ENCODE measurements around the gene FAM131C.
A peak's percentile ranks its signal among the peaks of the same experiment; 100 is the strongest.

The FAM131C gene

DNA sequence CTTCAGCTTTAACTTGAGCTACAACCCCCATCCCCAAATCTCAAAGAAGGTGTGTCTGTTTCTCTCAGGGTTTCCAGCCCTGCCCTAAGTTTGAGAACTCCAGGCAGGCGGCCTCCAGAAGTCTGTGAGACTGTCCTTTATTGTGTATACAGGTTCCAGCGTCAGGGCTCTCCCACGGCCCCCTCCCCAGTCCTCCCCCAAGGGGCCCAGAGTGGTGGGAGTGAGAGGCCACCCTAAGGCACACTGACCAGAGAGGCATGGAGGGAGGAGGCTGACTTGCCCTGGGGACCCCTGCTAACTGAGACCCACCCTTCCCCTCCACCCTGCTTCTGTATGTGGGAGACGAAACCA, 59.6 kb downstream of the FAM131C start:
- TF ChIP-seq CTCF (IDR thresholded peaks at IDR 0.05; ENCODE audit: low read depth, low read length): no peak
- no peak for DNase-seq (ENCODE audit: low read depth, low spot score)
- H3K4me3 ChIP-seq (ENCODE audit: low read depth, low read length): no peak overlapping the region
- in situ Hi-C loops (cut with HindIII; ENCODE audit: low sequenced_read_pairs): no loop called here

- DNase-seq (ENCODE audit: low read depth, low spot score): peak; percentile 74
- H3K4me3 ChIP-seq (ENCODE audit: low read depth, low read length): peak overlapping the region; percentile 22
- no peak for TF ChIP-seq CTCF (IDR thresholded peaks at IDR 0.05; ENCODE audit: low read depth, low read length)
- in situ Hi-C loops (cut with HindIII; ENCODE audit: low sequenced_read_pairs): no loop called here
These were observed 60.1 kb downstream of the FAM131C start for GRCh38 chr1:16013220-16013907.

DNA sequence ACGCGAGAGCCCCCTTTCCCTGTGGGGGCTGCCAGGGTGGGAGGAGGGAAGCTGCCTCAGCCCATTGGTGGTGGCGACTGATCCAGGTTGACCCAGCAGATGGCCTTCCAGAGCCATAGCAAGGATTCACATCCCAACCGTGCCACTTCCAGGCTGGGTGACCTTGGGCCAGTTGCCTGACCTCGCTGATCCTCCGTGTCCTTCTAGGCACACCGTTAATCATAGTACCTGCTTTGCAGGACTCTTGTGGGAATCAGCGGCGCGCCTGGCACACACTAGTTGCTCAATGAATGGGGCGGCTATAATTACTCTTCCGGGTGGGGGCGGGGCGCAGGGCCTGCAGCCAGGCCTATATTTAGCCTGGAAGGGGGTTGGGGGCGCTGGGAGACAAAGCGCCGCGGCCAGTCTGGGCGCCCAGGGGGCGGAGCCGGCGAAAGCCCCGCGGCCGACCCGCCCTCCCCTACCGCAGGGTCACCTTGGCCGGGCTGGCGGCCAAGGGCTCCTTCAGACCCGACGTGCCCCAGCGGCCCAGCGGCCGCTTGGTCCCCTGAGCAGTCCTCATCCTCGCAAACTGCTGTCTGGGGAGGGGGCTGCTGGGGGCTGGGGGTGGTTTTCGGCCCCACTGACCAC, 60.7 kb downstream of the FAM131C start:
- peak overlapping the region; percentile 22 for H3K4me3 ChIP-seq (ENCODE audit: low read depth, low read length)
- peak; percentile 75 for DNase-seq (ENCODE audit: low read depth, low spot score)
- in situ Hi-C loops (cut with HindIII; ENCODE audit: low sequenced_read_pairs): no loop called here
- TF ChIP-seq CTCF (IDR thresholded peaks at IDR 0.05; ENCODE audit: low read depth, low read length): no peak

GRCh38 chr1:16011936-16012589, 61.4 kb downstream of the FAM131C start:
- no peak for DNase-seq (ENCODE audit: low read depth, low spot score)
- in situ Hi-C loops (cut with HindIII; ENCODE audit: low sequenced_read_pairs): no loop called here
- H3K4me3 ChIP-seq (ENCODE audit: low read depth, low read length): no peak overlapping the region
- no peak for TF ChIP-seq CTCF (IDR thresholded peaks at IDR 0.05; ENCODE audit: low read depth, low read length)

GRCh38 chr1:16010837-16011236, 62.6 kb downstream of the FAM131C start:
- in situ Hi-C loops (cut with HindIII; ENCODE audit: low sequenced_read_pairs): no loop called here
- H3K4me3 ChIP-seq (ENCODE audit: low read depth, low read length): no peak overlapping the region
- no peak for DNase-seq (ENCODE audit: low read depth, low spot score)
- no peak for TF ChIP-seq CTCF (IDR thresholded peaks at IDR 0.05; ENCODE audit: low read depth, low read length)

GRCh38 chr1:16009678-16010077, 63.8 kb downstream of the FAM131C start:
- no peak for TF ChIP-seq CTCF (IDR thresholded peaks at IDR 0.05; ENCODE audit: low read depth, low read length)
- H3K4me3 ChIP-seq (ENCODE audit: low read depth, low read length): no peak overlapping the region
- no peak for DNase-seq (ENCODE audit: low read depth, low spot score)
- in situ Hi-C loops (cut with HindIII; ENCODE audit: low sequenced_read_pairs): no loop called here

Measured in astrocyte of the spinal cord (primary cell).